Chondrocyte (in vitro differentiated cells): ENCODE results near the gene ZNHIT2. TPM values are rescaled to one million over a fixed set of nuclear protein-coding genes. Genes with fewer than 3 reads are reported as not detected.
A peak's percentile ranks its signal among the peaks of the same experiment; 100 is the strongest.
"Not testable (repeated sequence)": the region's sequence is repeated elsewhere in the genome, so short reads cannot be mapped to it uniquely, and the experiment has no call there.

ENCODE experiments used
- DNase-seq: peaks from one replicate; pipeline ENCODE4 v3.0.0; 2021; ENCODE audit warnings: mixed read lengths, low spot score
- H3K27ac Mint-ChIP-seq: one replicate; pipeline ENCODE4 v1.8.0; 2021; ENCODE audit warnings: mild to moderate bottlenecking, moderate library complexity, mixed read lengths; ENCODE audit not compliant: unreplicated experiment
- H3K27me3 Mint-ChIP-seq: 2 replicates; pipeline ENCODE4 v1.8.0; 2021; ENCODE audit warnings: low read depth, mixed read lengths
- H3K36me3 Mint-ChIP-seq: 2 replicates; pipeline ENCODE4 v1.8.0; 2021; ENCODE audit warnings: low read depth, mixed read lengths
- H3K4me1 Mint-ChIP-seq: 2 replicates; pipeline ENCODE4 v1.8.0; 2021; ENCODE audit warnings: low read depth, mild to moderate bottlenecking, mixed read lengths
- H3K4me3 Mint-ChIP-seq: one replicate; pipeline ENCODE4 v1.8.0; 2021; ENCODE audit warnings: mild to moderate bottlenecking, moderate library complexity, mixed read lengths; ENCODE audit not compliant: unreplicated experiment
- H3K9me3 Mint-ChIP-seq: 2 replicates; pipeline ENCODE4 v1.8.0; 2021; ENCODE audit warnings: low read depth, mixed read lengths
- CTCF ChIP-seq: fragments of 200-600 bp; sonication (generic); IDR thresholded peaks from 2 replicates; pipeline ENCODE4 v1.5.0; 2021; ENCODE audit warnings: antibody characterized with exemption, mild to moderate bottlenecking, moderate library complexity
- total RNA-seq: library from RNA; stranded (reverse); gene quantifications from 3 replicates; pipeline ENCODE4 v1.2.1, GENCODE V29; 2021

ZNHIT2 gene
- total RNA-seq, 1 donor from 2014 or later = 7.9 TPM

GRCh38 chr11:65121447-65121864, 4.0 kb upstream of the ZNHIT2 start:
- Mint-ChIP-seq H3K27me3 (no peaks in the 10 kb centered on the region), H3K4me3 (peak overlapping the region; percentile 98), H3K27ac (peak overlapping the region; percentile 96), H3K36me3 (peaks cover 12% of the 10 kb centered on the region), H3K9me3 (no peaks in the 10 kb centered on the region), H3K4me1 (peaks cover 41% of the 10 kb centered on the region)
- TF ChIP-seq CTCF = no peak
- DNase-seq = peak; percentile 84

GRCh38 chr11:65120831-65121230, 3.3 kb upstream of the ZNHIT2 start:
- peak overlapping the region; percentile 96 for H3K27ac Mint-ChIP-seq
- peaks cover 44% of the 10 kb centered on the region for H3K4me1 Mint-ChIP-seq
- no peak for DNase-seq
- no peaks in the 10 kb centered on the region for H3K9me3 Mint-ChIP-seq
- H3K36me3 Mint-ChIP-seq = peaks cover 10% of the 10 kb centered on the region
- peak overlapping the region; percentile 98 for H3K4me3 Mint-ChIP-seq
- no peak for TF ChIP-seq CTCF
- H3K27me3 Mint-ChIP-seq = no peaks in the 10 kb centered on the region

GRCh38 chr11:65119670-65119995, 2.1 kb upstream of the ZNHIT2 start:
- Mint-ChIP-seq H3K27ac (peak overlapping the region; percentile 32), H3K9me3 (no peaks in the 10 kb centered on the region), H3K27me3 (no peaks in the 10 kb centered on the region), H3K36me3 (peaks cover 10% of the 10 kb centered on the region), H3K4me3 (no peak overlapping the region), H3K4me1 (peaks cover 44% of the 10 kb centered on the region)
- DNase-seq = no peak
- TF ChIP-seq CTCF = no peak

- not testable (repeated sequence) for H3K4me3 Mint-ChIP-seq
- H3K4me1 Mint-ChIP-seq = peaks cover 42% of the 10 kb centered on the region
Measured at GRCh38 chr11:65118891-65119669, 1.6 kb upstream of the ZNHIT2 start.

GRCh38 chr11:65118097-65118837, 766 bp upstream of the ZNHIT2 start:
- H3K27ac Mint-ChIP-seq = peak overlapping the region; percentile 83
- DNase-seq = peak; percentile 48
- no peaks in the 10 kb centered on the region for H3K27me3 Mint-ChIP-seq
- peaks cover 48% of the 10 kb centered on the region for H3K4me1 Mint-ChIP-seq
- H3K4me3 Mint-ChIP-seq = no peak overlapping the region
- peak; percentile 69 for TF ChIP-seq CTCF
- H3K36me3 Mint-ChIP-seq = peaks cover 10% of the 10 kb centered on the region
- no peaks in the 10 kb centered on the region for H3K9me3 Mint-ChIP-seq

More at GRCh38 chr11:65118891-65119669, 1.6 kb upstream of the ZNHIT2 start:
- H3K27ac Mint-ChIP-seq = peak overlapping the region; percentile 76
- H3K36me3 Mint-ChIP-seq = peaks cover 10% of the 10 kb centered on the region
- H3K9me3 Mint-ChIP-seq, H3K27me3 Mint-ChIP-seq: not testable (repeated sequence)
- peak; percentile 52 for DNase-seq
